Ishikawa (cell line): ENCODE measurements around the gene TMEM178B.

Experiments
- CEBPB ChIP-seq: IDR thresholded peaks from 2 replicates; pipeline ENCODE4 v1.6.1; 2012
- CREB1 ChIP-seq: IDR thresholded peaks from 2 replicates; pipeline ENCODE4 v1.6.1; 2012; ENCODE audit warnings: low read depth
- EGR1 ChIP-seq: IDR thresholded peaks from 2 replicates; pipeline ENCODE4 v1.6.1; 2012
- EP300 ChIP-seq: IDR thresholded peaks from 2 replicates; pipeline ENCODE4 v1.6.1; 2012; ENCODE audit warnings: borderline replicate concordance
- FOXM1 ChIP-seq: IDR thresholded peaks from 2 replicates; pipeline ENCODE4 v1.6.1; 2012; ENCODE audit warnings: low read depth, borderline replicate concordance
- NFIC ChIP-seq: IDR thresholded peaks from 2 replicates; pipeline ENCODE4 v1.6.1; 2012
- RAD21 ChIP-seq: IDR thresholded peaks from 2 replicates; pipeline ENCODE4 v1.6.1; 2012; ENCODE audit warnings: low read depth
- TAF1 ChIP-seq: IDR thresholded peaks from 2 replicates; pipeline ENCODE4 v1.6.1; 2012; ENCODE audit warnings: low read depth, mild to moderate bottlenecking
- TCF12 ChIP-seq: IDR thresholded peaks from 2 replicates; pipeline ENCODE4 v1.6.1; 2012; ENCODE audit warnings: low read depth
- TEAD4 ChIP-seq: IDR thresholded peaks from 2 replicates; pipeline ENCODE4 v1.6.1; 2012
- YY1 ChIP-seq: IDR thresholded peaks from 2 replicates; pipeline ENCODE4 v1.6.1; 2012; ENCODE audit warnings: low read depth
- ZBTB7A ChIP-seq: IDR thresholded peaks from 2 replicates; pipeline ENCODE4 v1.6.1; 2012; ENCODE audit warnings: low read depth
- TF ChIP-seq, protein P1 (sequence below): IDR thresholded peaks from 2 replicates; pipeline ENCODE4 v1.6.1; 2012; ENCODE audit warnings: low read depth, mild to moderate bottlenecking
- TF ChIP-seq, protein P2 (sequence below): IDR thresholded peaks from 2 replicates; pipeline ENCODE4 v1.6.1; 2012
- TF ChIP-seq, protein P3 (sequence below): IDR thresholded peaks from 2 replicates; pipeline ENCODE4 v1.6.1; 2012

TMEM178B gene

DNA sequence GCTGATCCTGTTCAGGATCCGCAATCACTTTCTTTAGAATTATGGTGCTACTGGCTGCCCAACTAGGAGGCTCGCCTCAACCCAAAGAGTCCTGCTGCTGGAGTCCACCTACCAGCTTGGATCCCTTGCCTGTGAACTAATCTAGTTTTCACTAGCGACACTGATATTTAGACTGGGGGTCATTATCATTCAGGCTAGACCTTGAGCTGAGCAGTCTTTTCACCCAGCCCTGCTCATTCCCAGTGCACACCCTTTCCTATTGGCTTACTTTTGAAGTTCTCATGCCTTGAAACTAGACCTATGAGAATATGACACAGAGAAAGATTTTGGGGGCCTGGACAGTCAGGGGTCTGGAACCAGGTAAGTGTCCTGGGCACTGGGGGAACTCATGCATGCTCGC, 107.9 kb downstream of the TMEM178B start:
- TF ChIP-seq ZBTB7A (no peak), YY1 (no peak), TEAD4 (no peak), EGR1 (no peak), FOXM1 (no peak)

DNA sequence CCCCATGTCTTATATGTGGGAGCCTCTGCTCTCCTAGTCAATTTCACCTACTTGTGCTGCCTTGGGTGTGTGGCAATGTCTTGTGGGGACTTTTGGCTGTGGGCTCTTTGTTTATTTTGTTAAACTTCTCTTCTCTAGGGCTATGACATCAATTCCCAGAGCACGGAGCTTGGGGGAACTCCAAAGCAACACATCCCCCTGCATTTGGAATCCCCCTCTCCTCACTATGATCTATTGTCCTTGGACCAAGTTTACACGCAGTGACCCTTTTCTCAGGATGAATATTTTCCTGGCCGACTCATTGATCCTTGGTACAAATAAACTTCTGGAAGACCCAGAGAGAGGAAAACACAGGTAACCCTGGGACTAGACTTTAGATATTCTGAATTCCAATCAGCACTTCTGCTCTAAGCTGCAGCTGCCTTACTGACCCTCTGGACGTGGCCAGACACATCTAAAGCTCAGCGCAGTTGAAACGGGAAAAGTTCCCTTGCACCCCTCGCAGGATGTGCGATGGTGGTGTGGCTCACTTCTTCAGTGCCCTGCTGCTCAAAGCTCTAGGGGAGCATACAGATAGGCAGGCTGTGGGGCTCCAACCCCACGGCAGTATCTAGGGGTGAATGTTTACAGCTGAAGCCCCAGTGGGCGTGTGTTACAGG, 110.8 kb downstream of the TMEM178B start:
- no peak for TF ChIP-seq EGR1
- TF ChIP-seq, protein P1, sequence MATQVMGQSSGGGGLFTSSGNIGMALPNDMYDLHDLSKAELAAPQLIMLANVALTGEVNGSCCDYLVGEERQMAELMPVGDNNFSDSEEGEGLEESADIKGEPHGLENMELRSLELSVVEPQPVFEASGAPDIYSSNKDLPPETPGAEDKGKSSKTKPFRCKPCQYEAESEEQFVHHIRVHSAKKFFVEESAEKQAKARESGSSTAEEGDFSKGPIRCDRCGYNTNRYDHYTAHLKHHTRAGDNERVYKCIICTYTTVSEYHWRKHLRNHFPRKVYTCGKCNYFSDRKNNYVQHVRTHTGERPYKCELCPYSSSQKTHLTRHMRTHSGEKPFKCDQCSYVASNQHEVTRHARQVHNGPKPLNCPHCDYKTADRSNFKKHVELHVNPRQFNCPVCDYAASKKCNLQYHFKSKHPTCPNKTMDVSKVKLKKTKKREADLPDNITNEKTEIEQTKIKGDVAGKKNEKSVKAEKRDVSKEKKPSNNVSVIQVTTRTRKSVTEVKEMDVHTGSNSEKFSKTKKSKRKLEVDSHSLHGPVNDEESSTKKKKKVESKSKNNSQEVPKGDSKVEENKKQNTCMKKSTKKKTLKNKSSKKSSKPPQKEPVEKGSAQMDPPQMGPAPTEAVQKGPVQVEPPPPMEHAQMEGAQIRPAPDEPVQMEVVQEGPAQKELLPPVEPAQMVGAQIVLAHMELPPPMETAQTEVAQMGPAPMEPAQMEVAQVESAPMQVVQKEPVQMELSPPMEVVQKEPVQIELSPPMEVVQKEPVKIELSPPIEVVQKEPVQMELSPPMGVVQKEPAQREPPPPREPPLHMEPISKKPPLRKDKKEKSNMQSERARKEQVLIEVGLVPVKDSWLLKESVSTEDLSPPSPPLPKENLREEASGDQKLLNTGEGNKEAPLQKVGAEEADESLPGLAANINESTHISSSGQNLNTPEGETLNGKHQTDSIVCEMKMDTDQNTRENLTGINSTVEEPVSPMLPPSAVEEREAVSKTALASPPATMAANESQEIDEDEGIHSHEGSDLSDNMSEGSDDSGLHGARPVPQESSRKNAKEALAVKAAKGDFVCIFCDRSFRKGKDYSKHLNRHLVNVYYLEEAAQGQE: no peak
- TF ChIP-seq EP300: no peak
- TF ChIP-seq TCF12: no peak
- TF ChIP-seq RAD21: no peak
- no peak for TF ChIP-seq NFIC
- TF ChIP-seq YY1: no peak
- TF ChIP-seq CREB1: no peak
- TF ChIP-seq TEAD4: no peak
- TF ChIP-seq, protein P2, sequence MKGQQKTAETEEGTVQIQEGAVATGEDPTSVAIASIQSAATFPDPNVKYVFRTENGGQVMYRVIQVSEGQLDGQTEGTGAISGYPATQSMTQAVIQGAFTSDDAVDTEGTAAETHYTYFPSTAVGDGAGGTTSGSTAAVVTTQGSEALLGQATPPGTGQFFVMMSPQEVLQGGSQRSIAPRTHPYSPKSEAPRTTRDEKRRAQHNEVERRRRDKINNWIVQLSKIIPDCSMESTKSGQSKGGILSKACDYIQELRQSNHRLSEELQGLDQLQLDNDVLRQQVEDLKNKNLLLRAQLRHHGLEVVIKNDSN: no peak
- no peak for TF ChIP-seq CEBPB
- TF ChIP-seq FOXM1: no peak
- TF ChIP-seq ZBTB7A: no peak
- TF ChIP-seq, protein P3, sequence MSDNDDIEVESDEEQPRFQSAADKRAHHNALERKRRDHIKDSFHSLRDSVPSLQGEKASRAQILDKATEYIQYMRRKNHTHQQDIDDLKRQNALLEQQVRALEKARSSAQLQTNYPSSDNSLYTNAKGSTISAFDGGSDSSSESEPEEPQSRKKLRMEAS: no peak
- no peak for TF ChIP-seq TAF1

DNA sequence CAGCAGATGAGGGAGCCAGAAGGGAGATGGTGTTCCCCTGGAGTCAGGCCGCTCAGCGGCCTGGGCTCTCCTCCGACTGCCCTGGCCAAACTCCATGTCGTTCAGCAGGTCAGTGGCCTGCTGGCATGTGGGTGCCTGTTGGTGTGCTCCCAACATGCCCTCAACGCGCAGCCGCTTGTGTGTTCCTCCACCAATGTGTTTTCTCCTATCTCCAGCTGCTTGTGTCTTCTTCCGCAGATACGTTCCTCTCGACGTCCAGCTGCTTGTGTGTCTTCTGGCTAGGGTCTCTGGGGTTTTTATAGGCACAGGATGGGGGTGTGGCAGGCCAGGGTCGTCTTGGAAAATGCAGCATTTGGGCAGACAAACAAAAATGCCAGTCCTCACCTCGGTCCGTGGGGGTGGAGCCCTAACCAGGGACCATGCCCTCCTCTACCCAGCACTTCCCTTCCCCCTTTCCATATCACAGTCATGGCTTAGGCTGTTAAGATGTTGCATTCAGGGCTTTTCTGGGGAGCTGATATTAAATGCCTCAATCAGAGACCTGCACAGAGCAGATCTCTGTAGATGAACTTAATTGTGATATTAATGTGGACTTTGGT, 111.6 kb downstream of the TMEM178B start:
- TF ChIP-seq RAD21 (no peak), TAF1 (no peak), FOXM1 (no peak), EP300 (no peak), ZBTB7A (no peak), CREB1 (no peak), TCF12 (no peak), CEBPB (no peak), NFIC (no peak), YY1 (no peak), TEAD4 (no peak)

DNA sequence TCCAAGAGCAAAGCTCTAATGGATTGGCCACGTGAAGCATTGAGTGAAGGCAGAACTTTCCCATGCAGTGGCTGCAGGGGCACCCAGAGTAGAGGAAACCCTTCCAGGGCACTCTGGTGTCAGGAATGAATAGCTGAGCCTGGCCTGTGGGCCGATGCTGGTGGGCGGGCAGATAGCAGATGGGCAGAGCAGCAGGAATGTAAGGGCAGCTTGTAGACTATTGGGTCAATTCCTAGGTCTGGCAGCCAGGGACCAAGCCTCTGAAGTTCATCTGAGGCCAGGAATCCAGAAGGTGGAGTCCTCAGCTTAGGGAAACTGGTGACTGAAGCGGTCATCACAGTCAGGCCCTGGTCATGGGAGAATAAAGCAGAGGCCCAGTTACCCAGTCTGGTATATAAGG, 115.4 kb downstream of the TMEM178B start:
- TF ChIP-seq TCF12 (no peak), EP300 (no peak), TEAD4 (no peak), EGR1 (no peak), RAD21 (no peak), CREB1 (no peak), YY1 (no peak), TAF1 (no peak), ZBTB7A (no peak), NFIC (no peak), FOXM1 (no peak), CEBPB (no peak)
- TF ChIP-seq, protein P2: no peak
- TF ChIP-seq, protein P3: no peak
- TF ChIP-seq, protein P1: no peak

DNA sequence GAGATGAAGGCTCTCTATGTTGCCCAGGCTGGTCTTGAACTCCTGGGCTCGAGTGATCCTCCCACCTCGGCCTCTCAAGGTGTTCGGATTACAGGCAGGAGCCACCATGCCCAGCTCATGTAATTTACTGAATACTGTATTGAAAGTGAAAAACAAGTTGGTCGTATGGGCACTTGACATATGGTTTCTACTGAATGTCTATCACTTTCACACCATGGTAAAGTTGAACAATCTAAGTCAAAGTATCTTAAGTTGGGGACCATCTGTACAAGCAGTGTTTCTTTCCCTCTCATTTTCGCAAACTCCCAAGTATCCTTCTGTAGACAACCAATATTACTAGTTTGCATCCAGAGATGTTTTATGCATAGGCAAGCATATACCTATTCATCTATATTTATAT, 116.6 kb downstream of the TMEM178B start:
- no peak for TF ChIP-seq EGR1
- TF ChIP-seq ZBTB7A: no peak
- no peak for TF ChIP-seq RAD21
- TF ChIP-seq CEBPB: no peak
- TF ChIP-seq TEAD4: no peak
- TF ChIP-seq EP300: no peak
- no peak for TF ChIP-seq CREB1
- no peak for TF ChIP-seq TAF1
- TF ChIP-seq, protein P3: no peak
- TF ChIP-seq FOXM1: no peak
- TF ChIP-seq NFIC: no peak
- no peak for TF ChIP-seq YY1
- no peak for TF ChIP-seq TCF12
- TF ChIP-seq, protein P1: no peak
- TF ChIP-seq, protein P2: no peak
